ENCODE data around the gene CLIC5.

- TF ChIP-seq CTCF (IDR thresholded peaks at IDR 0.05) = no peak
- TF ChIP-seq POLR2A (IDR thresholded peaks at IDR 0.05) = no peak
Observed at GRCh38 chr6:45964300-45964699, 51.4 kb downstream of the CLIC5 start.
